Measurements from ENCODE around the gene EPC2. TPM values are rescaled to one million over a fixed set of nuclear protein-coding genes. Genes with fewer than 3 reads are reported as not detected.

Gene EPC2
- total and polyA plus RNA-seq, 2 donors from 2014 or later: 7.2 to 43.9 TPM

- no peak overlapping the region for H3K27ac ChIP-seq (ENCODE audit: low read depth in 2 of 2, low read length in 2 of 2)
- FAIRE-seq: no peak
Measured at GRCh38 chr2:148602885-148603561, 41.5 kb upstream of the EPC2 start.

DNA sequence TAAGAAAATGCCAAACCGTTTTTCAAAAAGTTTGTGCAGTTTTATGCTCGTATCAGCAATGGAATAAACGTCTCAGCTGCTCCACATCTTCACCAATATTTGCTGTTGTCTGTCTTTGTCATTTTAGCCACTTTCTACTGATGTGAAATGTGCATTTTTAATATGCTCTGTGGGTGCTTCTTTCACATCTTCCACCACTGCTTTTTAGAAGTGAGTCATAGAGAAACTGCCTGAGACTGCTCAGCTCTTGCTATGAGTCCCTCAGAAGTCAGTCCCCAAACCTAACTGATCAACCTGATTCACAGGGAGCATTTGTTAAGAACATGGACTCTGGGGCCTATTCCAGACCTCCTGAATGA is 41.0 kb upstream of the EPC2 start:
- Histone ChIP-seq H3K9me3 (ENCODE audit: control insufficient read depth in 2 of 3, insufficient read depth in 1 of 3, low read length in 3 of 3) (peaks cover 0 to 18% (median 0%) of the 10 kb centered on the region in 3 donors), H3K27ac (ENCODE audit: low read depth in 2 of 2, low read length in 2 of 2) (no peak overlapping the region), H3K4me3 (ENCODE audit: low read length in 3 of 3) (no peak overlapping the region), H3K36me3 (ENCODE audit: control insufficient read depth in 2 of 3, insufficient read depth in 3 of 3, low read length in 3 of 3) (no peaks in the 10 kb centered on the region), H3K9ac (ENCODE audit: low read length in 3 of 3) (no peak overlapping the region), H3K4me1 (ENCODE audit: control insufficient read depth in 2 of 3, insufficient read depth in 2 of 3, low read depth in 1 of 3, low read length in 3 of 3) (no peaks in the 10 kb centered on the region), H3K27me3 (ENCODE audit: control insufficient read depth, insufficient read depth, low read length) (no peaks in the 10 kb centered on the region)
- no peak for TF ChIP-seq CTCF (IDR thresholded peaks at IDR 0.05; ENCODE audit: borderline replicate concordance, extremely low read depth, insufficient read depth)
- no peak for DNase-seq
- intact Hi-C loops (cut with DNase I): no loop called here
- FAIRE-seq: no peak

More at GRCh38 chr2:148602885-148603561, 41.5 kb upstream of the EPC2 start:
- Histone ChIP-seq H3K9ac (ENCODE audit: low read length in 3 of 3) (no peak overlapping the region), H3K4me3 (ENCODE audit: low read length in 3 of 3) (no peak overlapping the region), H3K4me1 (ENCODE audit: control insufficient read depth in 2 of 3, insufficient read depth in 2 of 3, low read depth in 1 of 3, low read length in 3 of 3) (no peaks in the 10 kb centered on the region), H3K36me3 (ENCODE audit: control insufficient read depth in 2 of 3, insufficient read depth in 3 of 3, low read length in 3 of 3) (no peaks in the 10 kb centered on the region), H3K27me3 (ENCODE audit: control insufficient read depth, insufficient read depth, low read length) (no peaks in the 10 kb centered on the region), H3K9me3 (ENCODE audit: control insufficient read depth in 2 of 3, insufficient read depth in 1 of 3, low read length in 3 of 3) (peaks cover 0 to 18% (median 0%) of the 10 kb centered on the region in 3 donors)
- intact Hi-C loops (cut with DNase I): no loop called here
- TF ChIP-seq CTCF (IDR thresholded peaks at IDR 0.05; ENCODE audit: borderline replicate concordance, extremely low read depth, insufficient read depth): no peak
- no peak for DNase-seq

GRCh38 chr2:148604927-148605326 is 39.6 kb upstream of the EPC2 start:
- intact Hi-C loops (cut with DNase I): no loop called here
- no peak for FAIRE-seq
- Histone ChIP-seq H3K27me3 (ENCODE audit: control insufficient read depth, insufficient read depth, low read length) (no peaks in the 10 kb centered on the region), H3K27ac (ENCODE audit: low read depth in 2 of 2, low read length in 2 of 2) (no peak overlapping the region), H3K4me1 (ENCODE audit: control insufficient read depth in 2 of 3, insufficient read depth in 2 of 3, low read depth in 1 of 3, low read length in 3 of 3) (no peaks in the 10 kb centered on the region), H3K36me3 (ENCODE audit: control insufficient read depth in 2 of 3, insufficient read depth in 3 of 3, low read length in 3 of 3) (no peaks in the 10 kb centered on the region), H3K4me3 (ENCODE audit: low read length in 3 of 3) (no peak overlapping the region), H3K9me3 (ENCODE audit: control insufficient read depth in 2 of 3, insufficient read depth in 1 of 3, low read length in 3 of 3) (peaks cover 0 to 18% (median 0%) of the 10 kb centered on the region in 3 donors), H3K9ac (ENCODE audit: low read length in 3 of 3) (no peak overlapping the region)
- no peak for TF ChIP-seq CTCF (IDR thresholded peaks at IDR 0.05; ENCODE audit: borderline replicate concordance, extremely low read depth, insufficient read depth)
- no peak for DNase-seq

- no peak overlapping the region for H3K4me3 ChIP-seq (ENCODE audit: low read length in 3 of 3)
- no peak for FAIRE-seq
- intact Hi-C loops (cut with DNase I): no loop called here
- H3K9ac ChIP-seq (ENCODE audit: low read length in 3 of 3): no peak overlapping the region
- no peaks in the 10 kb centered on the region for H3K36me3 ChIP-seq (ENCODE audit: control insufficient read depth in 2 of 3, insufficient read depth in 3 of 3, low read length in 3 of 3)
- H3K9me3 ChIP-seq (ENCODE audit: control insufficient read depth in 2 of 3, insufficient read depth in 1 of 3, low read length in 3 of 3): peaks cover 0 to 8% (median 0%) of the 10 kb centered on the region in 3 donors
- H3K27me3 ChIP-seq (ENCODE audit: control insufficient read depth, insufficient read depth, low read length): no peaks in the 10 kb centered on the region
- no peak overlapping the region for H3K27ac ChIP-seq (ENCODE audit: low read depth in 2 of 2, low read length in 2 of 2)
- TF ChIP-seq CTCF (IDR thresholded peaks at IDR 0.05; ENCODE audit: borderline replicate concordance, extremely low read depth, insufficient read depth): no peak
- DNase-seq: no peak
- H3K4me1 ChIP-seq (ENCODE audit: control insufficient read depth in 2 of 3, insufficient read depth in 2 of 3, low read depth in 1 of 3, low read length in 3 of 3): no peaks in the 10 kb centered on the region
Measured at GRCh38 chr2:148607566-148607965, 37.0 kb upstream of the EPC2 start.

All from kidney (tissue), 14 donors.